ENCODE results near the gene NRARP.
A peak's percentile ranks its signal among the peaks of the same experiment; 100 is the strongest.
"Not testable (repeated sequence)": the region's sequence is repeated elsewhere in the genome, so short reads cannot be mapped to it uniquely, and the experiment has no call there.

The NRARP gene, protein sequence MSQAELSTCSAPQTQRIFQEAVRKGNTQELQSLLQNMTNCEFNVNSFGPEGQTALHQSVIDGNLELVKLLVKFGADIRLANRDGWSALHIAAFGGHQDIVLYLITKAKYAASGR

DNA sequence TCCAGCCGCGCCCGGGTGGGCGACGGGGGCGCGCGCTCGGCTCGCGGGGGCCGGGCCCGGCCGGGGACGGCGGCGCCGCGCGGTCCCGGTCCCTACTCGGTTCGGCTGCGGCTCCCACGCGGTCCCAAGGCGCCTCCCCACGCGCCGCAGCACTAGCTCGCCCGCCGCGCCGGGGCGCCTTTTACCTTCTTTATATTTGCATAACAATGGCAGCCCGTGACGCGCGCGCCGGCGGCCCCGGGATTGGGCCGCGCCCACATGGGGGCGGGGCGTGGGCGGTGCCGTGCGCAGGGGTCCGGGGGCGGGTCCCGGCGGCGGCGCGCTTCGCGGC lies at the start of gene NRARP:
TSS of gene NRARP (minus strand) at position 154 of the 331 bp plus-strand sequence. CDS start 343 bp downstream, outside the sequence.
- DNase-seq: peak; percentile 97

DNA sequence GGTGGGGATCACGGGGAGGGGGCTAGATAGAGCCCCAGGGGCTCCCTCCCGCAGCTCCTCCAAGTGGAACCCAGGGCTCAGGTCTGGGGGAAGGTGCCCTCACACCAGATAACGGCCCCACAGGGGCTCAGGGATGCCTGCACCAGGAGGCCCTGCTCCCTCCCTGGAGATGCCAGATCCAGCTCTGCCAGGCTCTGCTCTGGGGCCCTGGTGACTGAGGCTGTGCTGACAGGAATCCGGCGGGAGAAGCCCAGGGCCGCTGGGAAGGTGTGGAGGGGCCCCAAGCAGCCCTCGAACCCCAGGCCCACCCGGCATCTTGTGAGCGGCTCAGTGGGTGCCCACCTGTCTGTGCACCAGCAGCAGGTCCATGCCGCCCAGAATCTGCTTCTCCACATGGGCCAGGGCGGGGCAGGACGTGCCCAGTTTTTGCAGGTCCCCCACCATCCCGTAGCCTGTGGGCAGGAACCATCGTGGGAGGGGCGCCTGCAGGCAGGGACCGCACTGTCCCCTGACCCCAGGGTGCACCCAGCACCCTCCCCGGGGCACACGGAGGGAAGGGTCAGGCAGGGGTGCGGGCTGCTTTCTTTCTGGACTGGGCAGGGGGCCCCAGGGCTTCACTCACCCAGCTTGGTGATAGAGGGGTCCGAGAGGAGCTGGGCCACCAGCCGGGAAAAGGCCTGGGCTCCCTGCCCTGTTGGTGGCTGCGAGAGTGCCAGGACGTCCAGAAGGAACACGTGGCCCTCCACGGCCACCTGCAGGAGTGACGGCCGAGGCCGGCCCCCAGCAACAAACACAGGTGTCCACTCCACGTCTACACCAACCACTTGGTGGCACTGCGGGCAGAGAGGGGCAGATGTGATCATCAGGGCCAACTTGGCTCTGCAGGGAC lies 48.9 kb upstream of the NRARP start:
- peak; percentile 85 for DNase-seq

DNA sequence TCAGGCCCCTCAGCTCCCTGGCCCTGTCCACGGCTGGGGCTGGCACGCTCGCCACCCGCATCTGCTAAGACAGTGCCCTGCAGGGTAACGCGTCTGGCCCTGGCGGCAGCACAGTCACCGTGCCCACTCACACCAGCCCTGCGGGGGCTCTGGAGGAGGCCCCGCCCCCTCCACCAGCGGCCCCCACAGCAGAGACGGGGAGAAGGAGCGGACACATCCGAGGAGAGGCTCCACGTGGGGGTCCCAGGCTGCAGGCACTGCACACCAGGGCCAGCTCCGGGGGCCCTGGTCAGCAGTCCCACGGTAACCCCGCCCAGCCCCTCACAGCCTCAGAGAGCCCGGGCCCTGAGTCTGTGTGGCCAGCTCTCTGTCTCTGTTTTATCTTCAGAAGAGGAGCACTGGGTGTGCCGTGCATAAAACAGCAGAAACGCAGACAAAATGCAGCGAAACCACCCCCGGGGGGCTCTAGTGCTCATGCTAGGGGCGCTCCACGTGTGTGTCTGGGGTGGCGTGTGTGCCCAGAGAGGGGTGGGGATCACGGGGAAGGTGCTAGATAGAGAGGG lies 47.5 kb upstream of the NRARP start:
- no peak for DNase-seq

DNA sequence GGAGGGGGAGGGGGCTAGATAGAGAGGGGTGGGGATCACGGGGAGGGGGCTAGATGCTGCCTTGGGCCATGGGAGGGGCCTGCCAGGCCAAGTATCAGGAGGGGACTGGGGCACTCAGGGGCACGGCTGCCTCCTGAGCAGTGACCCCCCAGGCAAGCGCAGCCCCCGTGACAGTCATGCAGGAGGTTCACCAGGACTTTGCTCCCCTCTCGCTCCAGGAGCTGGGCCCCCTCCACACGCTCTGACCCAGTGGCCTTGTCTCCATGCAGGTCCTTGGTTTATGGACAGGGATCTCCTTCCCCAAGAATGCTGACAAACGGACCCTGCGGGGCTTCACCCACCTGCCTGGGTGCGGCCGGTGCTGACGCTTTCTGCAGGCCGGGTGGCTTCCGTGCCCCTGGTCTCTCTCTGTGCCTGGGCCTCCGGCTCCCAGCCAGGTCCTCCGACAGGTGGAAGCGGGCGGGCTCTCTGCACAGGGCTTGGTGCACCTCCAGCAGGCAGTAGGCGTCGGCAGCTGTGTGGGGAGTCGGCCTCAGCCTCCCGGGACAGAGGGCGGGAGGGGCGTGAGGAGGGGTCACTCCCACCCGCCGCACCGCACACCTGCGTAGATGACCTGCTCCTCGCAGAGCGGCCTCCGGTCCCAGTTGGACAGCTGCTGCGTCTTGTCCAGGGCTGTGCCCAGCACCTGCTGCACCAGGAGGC lies 46.8 kb upstream of the NRARP start:
- peak; percentile 47 for DNase-seq

DNA sequence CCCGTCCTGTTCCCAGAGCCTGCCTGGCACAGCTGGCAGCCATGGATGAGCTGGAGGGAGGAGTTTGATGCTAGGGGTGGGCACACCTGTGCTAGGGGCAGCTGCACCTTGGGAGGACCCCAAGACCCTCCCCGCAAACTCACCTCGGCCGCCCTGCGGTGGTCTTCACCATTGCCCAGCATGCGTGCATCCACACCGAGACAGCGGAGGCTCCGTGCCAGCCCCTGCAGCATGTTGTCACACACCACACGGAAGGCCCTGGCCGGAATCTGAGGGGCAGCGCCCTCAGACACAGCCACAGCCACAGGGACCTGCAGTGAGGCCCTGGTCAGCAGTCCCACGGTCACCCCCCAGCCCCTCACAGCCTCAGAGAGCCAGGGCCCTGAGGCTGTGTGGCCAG lies 45.9 kb upstream of the NRARP start:
- DNase-seq: no peak

DNA sequence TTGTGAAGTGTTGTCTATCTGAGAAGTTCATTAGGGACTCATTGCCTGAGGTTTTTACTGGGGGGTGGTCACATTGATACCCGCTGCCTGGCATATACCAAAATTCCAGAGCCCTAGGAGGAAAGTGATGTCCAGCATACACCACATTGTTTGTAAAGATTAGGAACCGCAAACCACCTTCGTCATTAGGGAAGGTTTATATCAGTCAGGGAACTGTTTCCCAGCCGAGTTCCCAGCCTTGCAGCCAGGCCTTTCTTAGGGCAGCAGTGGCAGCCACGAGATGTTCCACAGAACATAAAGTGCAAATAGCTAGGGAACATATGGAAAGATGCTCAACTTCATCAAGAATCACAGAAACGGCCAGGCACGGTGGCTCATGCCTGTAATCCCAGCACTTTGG lies 40.4 kb upstream of the NRARP start:
- no peak for DNase-seq

DNA sequence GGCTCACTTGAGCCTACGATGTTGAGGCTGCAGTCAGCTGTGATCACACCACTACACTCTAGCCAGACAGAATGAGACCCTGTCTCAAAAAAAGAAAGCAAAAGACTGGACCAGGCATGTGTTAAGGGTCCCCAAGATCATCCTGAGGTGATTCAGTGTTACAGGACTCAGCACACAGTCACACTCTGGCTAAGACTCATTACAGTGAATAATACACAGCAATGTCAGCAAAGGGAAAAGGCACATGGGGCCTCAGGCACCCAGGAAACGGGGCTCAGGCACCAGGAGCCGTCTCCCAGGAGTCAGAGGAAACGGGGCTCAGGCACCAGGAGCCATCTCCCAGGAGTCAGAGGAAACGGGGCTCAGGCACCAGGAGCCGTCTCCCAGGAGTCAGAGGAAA lies 39.2 kb upstream of the NRARP start:
- no peak for DNase-seq

DNA sequence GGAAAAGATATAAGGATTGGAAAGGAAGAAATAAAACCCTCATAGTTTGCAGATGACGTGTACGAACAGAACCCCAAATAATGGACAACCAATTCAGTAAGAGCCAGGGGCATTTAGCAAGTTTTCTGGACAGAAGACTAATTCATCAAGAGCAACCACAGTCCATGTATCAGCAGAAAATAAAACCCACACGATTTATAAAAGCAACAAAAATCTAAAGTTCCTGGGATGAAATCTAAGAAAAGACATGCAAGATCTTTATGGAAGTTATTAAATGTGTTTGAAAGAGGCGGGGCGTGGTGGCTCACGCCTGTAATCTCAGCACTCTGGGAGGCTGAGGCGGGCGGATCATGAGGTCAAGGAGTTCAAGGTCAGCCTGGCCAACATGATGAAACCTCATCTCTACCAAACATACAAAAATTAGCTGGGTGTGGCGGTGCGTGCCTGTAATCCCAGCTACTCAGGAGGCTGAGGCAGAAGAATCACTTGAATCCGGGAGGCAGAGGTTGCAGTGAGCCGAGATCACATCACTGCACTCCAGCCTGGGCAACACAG lies 37.9 kb upstream of the NRARP start:
- not testable (repeated sequence) for DNase-seq

DNA sequence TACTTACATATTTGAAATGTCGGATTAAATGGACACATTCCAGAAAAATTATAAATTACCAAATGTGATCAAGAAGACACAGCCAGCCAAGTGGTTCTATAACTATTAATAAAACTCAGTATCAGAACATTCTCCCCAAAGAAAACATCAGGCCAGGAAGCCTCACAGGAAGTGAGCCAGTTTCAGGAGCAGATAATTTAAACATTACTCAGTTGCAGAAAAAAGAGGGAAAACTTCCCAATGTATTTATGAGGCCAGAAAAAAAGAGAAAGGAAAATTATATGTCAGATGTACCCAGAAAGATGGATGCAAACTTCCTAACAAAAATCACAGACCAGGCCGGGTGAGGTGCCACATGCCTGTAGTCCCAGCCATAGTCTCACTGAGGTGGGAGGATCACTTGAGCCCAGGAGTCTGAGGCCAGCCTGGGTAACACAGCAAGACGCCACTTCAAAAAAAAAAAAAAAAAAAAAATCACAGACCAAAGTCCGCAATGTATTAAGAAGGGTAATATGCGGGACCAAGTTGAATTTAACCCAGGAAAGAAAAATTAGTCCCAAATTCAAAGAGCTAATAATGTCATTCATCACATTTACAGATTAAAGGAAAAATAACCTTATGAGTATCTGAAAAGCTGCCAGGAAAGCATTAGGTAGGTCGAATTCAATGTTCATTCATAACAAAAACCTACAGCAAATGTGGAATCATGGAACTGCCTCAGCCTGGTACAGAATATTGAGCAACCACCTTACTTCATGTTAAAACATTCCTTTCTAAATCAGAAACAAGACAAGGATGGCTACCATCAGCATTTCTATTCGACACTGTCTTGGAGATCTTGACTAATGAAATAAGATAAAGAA lies 37.2 kb upstream of the NRARP start:
- no peak for DNase-seq

DNA sequence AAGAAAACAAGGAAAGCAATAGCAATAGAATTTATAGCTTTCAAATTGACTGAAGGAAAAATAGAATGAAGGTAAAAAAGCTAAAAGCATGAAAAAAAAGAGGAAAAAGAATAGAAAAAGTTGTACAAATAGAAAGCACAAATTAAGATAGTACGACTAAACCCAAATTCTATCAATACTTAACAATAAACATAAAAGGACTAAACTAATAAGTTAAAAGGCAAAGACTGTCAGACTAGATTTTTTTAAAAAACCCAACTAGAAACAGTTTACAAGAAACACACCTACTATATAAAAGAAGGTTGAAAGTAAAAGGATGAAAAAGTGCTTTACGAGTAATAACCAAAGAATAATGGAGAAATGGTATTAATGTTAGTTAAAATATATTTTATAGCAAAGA lies 34.7 kb upstream of the NRARP start:
- DNase-seq: no peak

DNA sequence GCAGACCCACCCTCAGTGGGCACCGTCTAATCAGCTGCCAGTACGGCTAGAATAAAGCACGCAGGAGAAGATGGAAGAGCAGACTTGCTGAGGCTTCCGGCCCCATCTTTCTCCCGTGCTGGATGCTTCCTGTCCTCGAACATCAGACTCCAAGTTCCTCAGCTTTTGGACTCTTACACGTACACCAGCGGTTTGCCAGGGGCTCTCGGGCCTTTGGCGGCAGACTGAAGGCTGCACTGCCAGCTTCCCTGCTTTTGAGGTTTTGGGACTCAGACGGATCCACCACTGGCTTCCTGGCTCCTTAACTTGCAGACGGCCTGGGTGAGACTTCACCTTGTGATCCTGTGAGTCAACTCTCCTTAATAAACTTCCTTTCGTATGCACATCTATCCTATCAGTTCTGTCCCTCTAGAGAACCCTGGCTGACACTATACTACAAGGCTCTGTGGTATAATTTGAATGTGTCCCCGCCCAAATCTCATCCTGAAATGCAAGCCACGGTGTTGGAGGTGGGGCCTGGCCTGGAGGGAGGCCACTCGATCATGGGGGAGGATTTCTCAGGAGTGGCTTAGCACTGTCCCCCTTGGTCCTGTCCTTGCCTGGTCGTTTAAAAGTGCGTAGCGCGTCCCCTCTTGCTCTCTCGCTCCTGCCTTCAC lies 31.1 kb upstream of the NRARP start:
- DNase-seq: no peak

DNA sequence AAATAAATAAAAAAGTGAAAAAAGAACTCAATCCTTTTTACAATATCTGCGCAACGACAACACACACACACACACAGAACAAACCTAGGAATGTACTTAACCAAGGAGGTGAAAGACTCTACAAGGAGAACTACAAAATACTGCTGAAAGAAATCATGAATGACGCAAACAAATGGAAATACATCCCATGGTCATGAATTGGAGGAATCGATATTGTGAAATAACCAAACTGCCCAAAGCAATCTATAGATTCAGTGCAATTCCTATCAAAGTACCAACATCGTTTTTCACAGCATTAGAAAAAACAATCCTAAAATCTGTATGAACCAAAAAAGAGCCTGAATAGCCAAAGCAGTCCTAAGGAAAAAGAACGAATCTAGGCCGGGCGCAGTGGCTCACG lies 29.9 kb upstream of the NRARP start:
- no peak for DNase-seq

DNA sequence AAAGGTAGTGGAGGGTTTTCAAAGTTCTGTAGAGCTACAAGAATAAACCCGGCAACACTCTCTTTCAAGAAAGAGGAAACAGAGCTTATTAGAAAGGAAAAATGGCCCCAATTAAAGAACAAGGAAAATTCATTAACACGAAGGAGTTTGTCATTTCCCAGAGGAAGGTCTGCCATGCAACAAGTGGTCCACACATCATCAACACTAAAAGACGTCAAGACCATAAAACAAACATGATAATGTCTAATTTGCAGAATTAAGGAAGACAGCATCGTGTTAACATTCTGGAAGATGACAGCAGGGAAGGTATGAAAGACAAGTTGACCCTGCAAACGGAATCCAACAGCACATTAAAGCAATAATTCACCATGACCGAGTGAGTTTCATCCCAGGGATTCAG lies 28.6 kb upstream of the NRARP start:
- DNase-seq: no peak

DNA sequence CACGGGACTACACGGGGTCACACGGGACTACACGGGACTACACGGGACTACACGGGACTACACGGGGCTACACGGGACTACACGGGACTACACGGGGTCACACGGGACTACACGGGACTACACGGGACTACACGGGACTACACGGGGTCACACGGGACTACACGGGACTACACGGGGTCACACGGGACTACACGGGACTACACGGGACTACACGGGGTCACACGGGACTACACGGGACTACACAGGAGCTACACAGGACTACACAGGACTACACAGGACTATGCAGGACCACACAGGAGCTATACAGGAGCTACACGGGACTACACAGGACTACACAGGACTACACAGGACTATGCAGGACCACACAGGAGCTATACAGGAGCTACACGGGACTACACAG lies 27.5 kb upstream of the NRARP start:
- not testable (repeated sequence) for DNase-seq

DNA sequence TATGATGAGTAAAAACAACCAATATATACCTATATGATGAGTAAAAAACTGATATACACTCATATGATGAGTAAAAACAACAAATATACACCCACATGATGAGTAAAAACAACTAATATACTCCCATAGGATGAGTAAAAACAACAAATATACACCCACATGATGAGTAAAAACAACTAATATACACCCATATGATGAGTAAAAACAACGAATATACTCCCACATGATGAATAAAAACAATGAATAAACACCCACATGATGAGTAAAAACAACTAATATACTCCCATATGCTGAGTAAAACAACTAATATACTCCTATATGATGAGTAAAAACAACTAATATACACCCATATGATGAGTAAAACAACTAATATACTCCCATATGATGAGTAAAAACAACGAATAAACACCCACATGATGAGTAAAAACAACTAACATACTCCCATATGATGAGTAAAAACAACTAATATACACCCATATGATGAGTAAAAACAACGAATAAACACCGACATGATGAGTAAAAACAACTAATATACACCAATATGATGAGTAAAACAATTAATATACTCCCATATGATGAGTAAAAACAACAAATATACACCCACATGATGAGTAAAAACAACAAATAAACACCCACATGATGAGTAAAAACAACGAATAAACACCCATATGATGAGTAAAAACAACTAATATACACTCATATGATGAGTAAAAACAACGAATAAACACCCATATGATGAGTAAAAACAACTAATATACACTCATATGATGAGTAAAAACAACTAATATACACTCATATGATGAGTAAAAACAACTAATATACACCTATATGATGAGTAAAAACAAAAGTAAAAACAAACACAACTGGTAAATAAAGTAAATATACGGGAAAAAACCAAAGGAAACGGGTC lies 25.8 kb upstream of the NRARP start:
- DNase-seq: not testable (repeated sequence)

DNA sequence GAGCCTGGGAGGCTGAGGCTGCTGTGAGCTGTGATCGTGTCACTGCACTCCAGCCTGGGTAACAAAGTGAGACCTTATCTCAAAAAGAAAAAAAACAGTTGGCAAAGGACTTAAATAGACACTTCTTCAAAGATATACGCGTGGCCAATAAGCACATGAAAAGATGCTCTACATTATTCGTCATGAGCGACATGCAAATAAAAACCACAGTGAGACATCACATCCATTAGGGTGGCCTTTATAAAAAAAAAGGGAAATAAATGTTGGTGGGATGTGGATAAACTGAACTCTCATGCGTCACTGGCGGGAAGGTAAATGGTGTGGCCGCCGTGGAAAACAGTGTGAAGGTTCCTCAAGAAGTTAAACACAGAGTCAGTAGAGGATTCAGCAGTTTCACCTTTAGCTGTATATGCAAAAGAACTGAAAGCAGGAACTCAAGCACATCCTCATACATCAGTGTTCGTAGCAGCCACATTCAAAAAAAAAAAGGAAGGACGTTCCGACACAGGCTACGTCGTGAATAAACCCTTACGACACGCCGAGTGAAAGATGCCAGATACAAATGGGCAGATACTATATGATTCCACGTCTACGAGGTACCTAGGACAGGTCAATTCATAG lies 24.5 kb upstream of the NRARP start:
- DNase-seq: no peak

DNA sequence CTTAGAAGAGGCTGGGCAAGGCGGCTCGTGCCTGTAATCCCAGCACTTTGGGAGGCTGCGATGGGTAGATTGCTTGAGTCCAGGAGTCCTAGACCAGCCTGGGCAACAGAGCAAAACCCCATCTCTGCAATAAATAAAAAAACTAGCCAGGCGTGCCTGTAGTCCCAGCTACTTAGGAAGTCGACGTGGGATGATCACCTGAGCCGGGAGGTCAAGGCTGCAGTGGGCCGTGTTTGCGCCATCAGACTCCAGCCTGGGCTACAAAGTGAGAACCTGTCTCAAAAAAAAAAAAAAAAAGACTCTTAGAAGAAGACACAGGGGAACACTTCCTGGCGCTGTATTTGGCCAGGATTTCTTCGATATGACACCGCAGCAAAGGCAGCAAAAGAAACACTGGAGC lies 23.7 kb upstream of the NRARP start:
- DNase-seq: no peak

DNA sequence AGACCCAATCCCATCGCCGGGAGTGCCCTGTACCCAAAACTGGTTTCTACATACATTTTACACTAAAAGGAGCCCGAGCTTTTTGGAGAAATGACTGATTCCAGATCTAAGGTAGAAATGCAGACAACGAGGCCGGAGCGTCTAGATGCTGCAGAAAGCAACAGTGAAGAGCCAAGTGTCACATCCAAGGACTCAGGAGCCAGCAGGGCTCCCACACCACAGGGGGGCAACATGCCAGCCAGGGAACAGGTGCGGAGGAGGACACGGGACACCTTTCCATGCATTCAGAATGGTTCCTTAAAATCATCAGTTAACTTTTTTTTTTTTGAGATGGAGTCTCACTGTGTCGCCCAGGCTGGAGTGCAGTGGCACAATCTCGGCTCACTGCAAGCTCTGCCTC lies 23.1 kb upstream of the NRARP start:
- no peak for DNase-seq

DNA sequence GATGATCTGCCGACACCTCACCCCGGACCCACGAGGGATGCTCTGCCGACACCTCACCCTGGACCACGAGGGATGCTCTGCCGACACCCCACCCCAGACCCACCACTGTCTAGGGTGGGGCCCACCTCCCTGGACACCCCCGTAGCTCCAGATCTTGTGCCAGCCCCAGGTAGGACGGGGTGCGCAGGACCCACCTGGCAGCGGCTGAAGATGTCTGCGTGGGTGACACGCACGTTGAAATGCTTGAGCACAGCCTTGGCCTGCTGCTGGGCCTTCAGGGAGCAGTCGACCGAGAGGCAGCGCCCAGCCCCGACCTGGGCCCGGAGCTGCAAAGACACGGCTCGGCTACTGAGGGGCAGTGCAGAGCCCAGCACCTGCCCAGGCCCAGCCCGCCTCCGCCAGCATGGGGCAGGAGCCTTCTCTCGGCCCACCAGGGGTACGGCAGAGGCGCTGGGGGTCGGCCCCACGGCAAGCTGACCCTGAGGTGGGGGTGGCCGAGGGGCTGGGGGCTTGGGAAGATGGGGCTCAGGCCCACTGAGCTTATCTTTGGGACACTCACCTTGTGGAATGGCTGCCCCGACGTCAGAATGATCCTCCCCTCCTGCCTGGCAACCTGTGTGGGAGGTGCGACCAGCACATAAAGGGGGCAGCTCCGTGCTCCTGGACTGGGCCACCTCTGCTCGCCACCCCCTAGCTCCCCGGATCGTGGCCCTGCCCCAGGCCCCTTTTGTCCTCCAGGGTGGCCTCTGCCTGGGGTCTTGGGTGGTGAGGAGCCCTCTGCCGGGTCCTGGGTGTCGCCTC lies 21.7 kb upstream of the NRARP start:
- DNase-seq: no peak
